Measurements from ENCODE around the gene SRP68.
A peak's percentile ranks its signal among the peaks of the same experiment; 100 is the strongest.

The SRP68 gene

GRCh38 chr17:76075364-76076145, 3.2 kb upstream of the SRP68 start:
- Histone ChIP-seq H2AFZ (ENCODE audit: low read length) (no peak overlapping the region), H3K27me3 (ENCODE audit: insufficient read depth, low read length, poor library complexity, severe bottlenecking) (no peaks in the 10 kb centered on the region), H3K36me3 (ENCODE audit: insufficient read depth, low read length) (no peaks in the 10 kb centered on the region), H3K9me3 (ENCODE audit: insufficient read depth, low read depth, low read length) (no peaks in the 10 kb centered on the region), H3K4me1 (ENCODE audit: insufficient read depth, low read length, poor library complexity, severe bottlenecking) (peaks cover 9% of the 10 kb centered on the region), H3K79me2 (ENCODE audit: insufficient read depth, low read length) (peaks cover 23% of the 10 kb centered on the region), H4K20me1 (ENCODE audit: insufficient read depth, low read length, poor library complexity, severe bottlenecking) (peaks cover 8% of the 10 kb centered on the region), H3K9me2 (replicated peaks; ENCODE audit: low read depth, low read length) (no peaks in the 10 kb centered on the region), H3F3A (ENCODE audit: low read depth) (no peaks in the 10 kb centered on the region), H3K4me2 (ENCODE audit: low read depth, low read length, poor library complexity, severe bottlenecking) (no peak overlapping the region), H3K4me3 (ENCODE audit: low read length, poor library complexity, severe bottlenecking) (no peak overlapping the region), H3K9ac (ENCODE audit: low read depth, low read length, poor library complexity, severe bottlenecking) (no peak overlapping the region)
- TF ChIP-seq CTCF (conservative IDR thresholded peaks at IDR 0.05; ENCODE audit: low read length): no peak
- TF ChIP-seq EZH2phosphoT487 (IDR thresholded peaks at IDR 0.05; ENCODE audit: borderline replicate concordance): no peak

DNA sequence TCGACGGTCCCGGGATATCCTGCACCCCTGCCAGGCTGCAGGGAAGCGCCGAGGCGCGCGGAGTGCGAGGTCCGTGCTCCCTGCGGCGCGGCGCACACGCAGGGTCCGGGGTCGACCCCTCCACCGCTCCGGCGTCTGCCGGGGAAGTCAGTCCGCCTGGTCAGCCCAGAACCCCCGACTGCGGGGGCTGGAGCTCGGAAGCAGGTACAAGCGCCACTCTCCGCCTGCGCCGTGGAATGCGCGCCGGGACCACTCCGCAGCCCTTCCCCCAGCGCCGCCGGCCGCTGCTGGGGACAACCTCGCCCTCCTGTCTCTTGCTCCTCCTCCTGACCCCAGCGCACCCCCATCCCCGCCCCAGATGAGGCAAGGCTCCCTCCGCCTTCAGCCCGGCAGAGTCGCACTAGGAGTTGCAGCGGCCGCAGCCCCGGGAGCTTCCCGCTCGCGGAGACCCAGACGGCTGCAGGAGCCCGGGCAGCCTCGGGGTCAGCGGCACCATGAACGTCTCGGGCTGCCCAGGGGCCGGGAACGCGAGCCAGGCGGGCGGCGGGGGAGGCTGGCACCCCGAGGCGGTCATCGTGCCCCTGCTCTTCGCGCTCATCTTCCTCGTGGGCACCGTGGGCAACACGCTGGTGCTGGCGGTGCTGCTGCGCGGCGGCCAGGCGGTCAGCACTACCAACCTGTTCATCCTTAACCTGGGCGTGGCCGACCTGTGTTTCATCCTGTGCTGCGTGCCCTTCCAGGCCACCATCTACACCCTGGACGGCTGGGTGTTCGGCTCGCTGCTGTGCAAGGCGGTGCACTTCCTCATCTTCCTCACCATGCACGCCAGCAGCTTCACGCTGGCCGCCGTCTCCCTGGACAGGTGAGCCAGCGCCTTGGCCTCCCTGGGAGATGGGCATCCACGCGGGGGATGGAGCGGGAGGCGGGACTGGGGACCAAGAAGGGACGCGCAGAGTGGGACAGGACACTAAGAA, 2.4 kb upstream of the SRP68 start, which contains the start of gene GALR2:
Gene GALR2, plus strand, starts transcription at position 392 of the 974 bp plus-strand sequence. Its CDS starts 103 bp downstream, at position 495.
- Histone ChIP-seq H3K9me3 (ENCODE audit: insufficient read depth, low read depth, low read length) (no peaks in the 10 kb centered on the region), H3F3A (ENCODE audit: low read depth) (no peaks in the 10 kb centered on the region), H3K4me3 (ENCODE audit: low read length, poor library complexity, severe bottlenecking) (no peak within 1 kb of the TSS), H2AFZ (ENCODE audit: low read length) (no peak within 1 kb of the TSS), H3K4me2 (ENCODE audit: low read depth, low read length, poor library complexity, severe bottlenecking) (no peak within 1 kb of the TSS), H3K9ac (ENCODE audit: low read depth, low read length, poor library complexity, severe bottlenecking) (no peak within 1 kb of the TSS), H3K27me3 (ENCODE audit: insufficient read depth, low read length, poor library complexity, severe bottlenecking) (no peaks in the 10 kb centered on the region), H4K20me1 (ENCODE audit: insufficient read depth, low read length, poor library complexity, severe bottlenecking) (peaks cover 12% of the 10 kb centered on the region), H3K79me2 (ENCODE audit: insufficient read depth, low read length) (peaks cover 32% of the 10 kb centered on the region), H3K36me3 (ENCODE audit: insufficient read depth, low read length) (no peaks in the 10 kb centered on the region), H3K4me1 (ENCODE audit: insufficient read depth, low read length, poor library complexity, severe bottlenecking) (peaks cover 14% of the 10 kb centered on the region), H3K9me2 (replicated peaks; ENCODE audit: low read depth, low read length) (no peaks in the 10 kb centered on the region)
- TF ChIP-seq CTCF (conservative IDR thresholded peaks at IDR 0.05; ENCODE audit: low read length): no peak
- no peak for TF ChIP-seq EZH2phosphoT487 (IDR thresholded peaks at IDR 0.05; ENCODE audit: borderline replicate concordance)

DNA sequence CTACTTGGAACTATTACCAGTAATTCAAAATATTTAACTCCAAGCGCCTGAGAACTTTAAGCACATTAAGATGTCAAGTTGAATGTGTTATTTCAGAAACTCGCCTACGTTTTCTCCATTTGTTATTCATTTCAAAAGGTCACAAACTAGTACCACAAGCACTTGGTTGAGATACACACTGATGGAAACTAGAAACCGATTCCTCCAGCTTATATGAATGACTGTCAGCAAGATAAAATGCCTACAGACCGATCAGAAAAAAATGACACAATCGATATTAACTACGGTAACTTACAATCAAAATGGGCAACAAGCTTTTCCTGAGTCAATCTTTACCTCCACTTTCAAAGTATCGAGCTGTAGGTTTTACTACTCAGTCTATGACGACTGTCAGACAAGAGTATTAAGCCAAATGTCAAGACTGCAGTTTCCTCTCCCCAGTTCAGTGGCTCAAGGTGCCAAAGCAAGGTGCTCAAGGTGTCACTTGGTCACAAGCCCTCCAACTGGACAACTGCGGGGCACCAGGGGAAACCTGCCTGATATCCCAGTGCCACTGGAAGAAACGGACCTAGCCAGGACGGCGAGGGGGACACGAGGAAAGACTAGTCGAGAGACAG, 678 bp downstream of the SRP68 start:
- no peak for TF ChIP-seq EZH2phosphoT487 (IDR thresholded peaks at IDR 0.05; ENCODE audit: borderline replicate concordance)

More for the DNA sequence above, 678 bp downstream of the SRP68 start:
- H3K9ac ChIP-seq (ENCODE audit: low read depth, low read length, poor library complexity, severe bottlenecking): peak overlapping the region; percentile 89
- H2AFZ ChIP-seq (ENCODE audit: low read length): peak overlapping the region; percentile 96
- H3K9me2 ChIP-seq (replicated peaks; ENCODE audit: low read depth, low read length): no peaks in the 10 kb centered on the region
- H3K4me1 ChIP-seq (ENCODE audit: insufficient read depth, low read length, poor library complexity, severe bottlenecking): peaks cover 14% of the 10 kb centered on the region
- H3K4me3 ChIP-seq (ENCODE audit: low read length, poor library complexity, severe bottlenecking): peak overlapping the region; percentile 85
- no peaks in the 10 kb centered on the region for H3F3A ChIP-seq (ENCODE audit: low read depth)
- H3K36me3 ChIP-seq (ENCODE audit: insufficient read depth, low read length): peaks cover 17% of the 10 kb centered on the region; the same call in 1 of the 2 replicates
- peaks cover 16% of the 10 kb centered on the region for H4K20me1 ChIP-seq (ENCODE audit: insufficient read depth, low read length, poor library complexity, severe bottlenecking)
- H3K4me2 ChIP-seq (ENCODE audit: low read depth, low read length, poor library complexity, severe bottlenecking): peak overlapping the region; percentile 91
- peaks cover 55% of the 10 kb centered on the region for H3K79me2 ChIP-seq (ENCODE audit: insufficient read depth, low read length)
- H3K9me3 ChIP-seq (ENCODE audit: insufficient read depth, low read depth, low read length): no peaks in the 10 kb centered on the region
- no peaks in the 10 kb centered on the region for H3K27me3 ChIP-seq (ENCODE audit: insufficient read depth, low read length, poor library complexity, severe bottlenecking)
